T-helper 9 cell (primary cell): ENCODE measurements around the gene LY6G6C.

Source experiments
- DNase-seq: peaks from one replicate; pipeline ENCODE4 v3.0.0-alpha.2; 2020

The LY6G6C gene

GRCh38 chr6:31702819-31703716 lies 18.5 kb downstream of the LY6G6C start, which contains the start of gene ABHD16A:
Gene ABHD16A, minus strand, starts transcription at chr6:31703324. Its CDS starts 43 bp downstream, at chr6:31703281.
- peak; percentile 94 for DNase-seq

DNA sequence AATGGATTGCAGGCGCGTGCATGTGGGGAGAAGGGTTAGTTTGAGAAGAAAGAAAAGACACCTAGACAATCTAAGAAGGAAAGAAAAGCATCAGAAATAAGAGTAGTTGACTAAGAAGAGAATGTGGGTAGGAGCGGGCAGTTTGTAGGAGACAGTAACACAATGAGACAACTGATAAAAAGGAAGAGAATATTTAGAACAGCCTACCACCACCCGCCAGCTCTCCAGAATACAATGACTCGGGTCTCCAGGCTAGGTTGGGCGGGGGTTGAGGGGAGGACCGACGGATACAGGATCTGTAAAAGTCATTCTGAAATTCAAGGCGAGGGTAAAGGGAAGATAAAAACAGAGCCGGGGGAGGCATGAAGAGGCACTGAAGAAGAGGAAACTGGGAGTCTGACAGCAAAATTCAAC lies 19.1 kb downstream of the LY6G6C start:
- DNase-seq: no peak

- DNase-seq: no peak
These were observed 19.7 kb downstream of the LY6G6C start for GRCh38 chr6:31701666-31702404.

DNA sequence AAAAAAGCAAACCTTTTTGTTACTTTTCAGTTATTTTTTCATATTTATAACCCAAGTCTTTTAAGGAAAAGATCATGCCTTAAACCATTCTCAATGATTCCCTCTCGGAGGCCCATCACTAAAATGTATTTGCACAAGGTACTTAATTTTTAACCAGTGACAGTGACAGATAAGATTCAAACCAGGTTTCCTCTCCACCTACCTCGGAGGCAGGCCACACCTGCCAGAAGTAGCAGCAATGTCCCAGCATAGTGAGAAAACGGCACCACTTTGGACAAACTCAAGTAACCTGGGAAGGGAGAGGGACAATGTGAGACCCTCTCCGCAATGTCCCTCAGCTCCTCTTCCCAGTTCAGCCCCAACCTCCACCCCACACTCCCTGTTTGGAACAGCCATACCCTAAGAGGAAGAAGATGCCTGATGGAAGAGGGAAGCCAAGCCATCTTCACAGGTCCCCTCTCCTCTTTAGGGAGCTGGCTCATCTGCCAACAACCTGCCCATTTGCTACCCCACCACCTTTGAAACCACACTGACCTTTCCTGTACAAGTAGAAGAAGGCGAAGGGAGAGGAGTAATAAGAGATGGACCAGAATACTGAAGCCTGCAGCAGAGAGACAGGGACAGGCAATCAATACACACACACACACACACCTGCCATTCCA lies 20.7 kb downstream of the LY6G6C start:
- DNase-seq: no peak

GRCh38 chr6:31697555-31697954 lies 24.0 kb downstream of the LY6G6C start:
- DNase-seq: no peak

DNA sequence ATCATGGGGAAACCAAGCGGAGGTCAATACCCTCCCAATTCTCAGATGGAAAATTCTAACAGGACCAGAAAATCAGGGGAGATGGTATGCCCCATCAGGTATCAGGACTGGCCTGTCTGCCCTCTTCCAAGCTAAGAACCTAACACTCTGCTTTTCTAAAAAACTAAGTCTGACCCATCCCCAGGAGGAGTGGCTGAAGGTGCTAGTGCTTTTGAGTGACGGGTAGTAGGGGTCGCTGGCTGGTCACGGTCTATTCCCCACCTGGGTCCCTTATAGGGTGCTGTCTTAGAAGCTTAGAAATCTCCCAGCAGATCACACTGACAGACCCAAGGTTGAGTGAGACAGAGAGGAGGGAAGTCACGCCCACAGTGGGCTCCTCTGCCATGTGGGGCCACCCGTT lies 28.0 kb downstream of the LY6G6C start:
- no peak for DNase-seq

DNA sequence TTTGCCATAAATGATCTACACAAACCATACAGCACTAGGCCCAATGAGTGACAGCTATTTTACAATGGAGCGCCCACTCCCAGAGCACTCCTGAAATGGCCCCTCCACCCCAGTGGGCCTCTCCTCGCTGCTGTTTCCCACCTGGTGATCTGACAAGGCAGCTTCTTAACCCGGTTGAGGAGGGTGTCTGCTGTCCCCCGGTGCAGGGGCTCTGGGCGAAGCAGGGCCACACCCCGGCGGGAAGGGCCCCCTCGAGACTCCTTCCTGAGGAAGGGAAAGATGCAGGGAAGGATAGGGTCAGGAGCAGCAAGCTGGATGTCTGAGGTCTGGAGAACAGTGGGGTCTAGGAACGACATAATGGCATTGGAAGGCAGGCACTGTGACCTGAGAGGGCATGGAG lies 28.7 kb downstream of the LY6G6C start:
- no peak for DNase-seq

- DNase-seq: no peak
These were observed 29.2 kb downstream of the LY6G6C start for GRCh38 chr6:31692353-31692752.

- DNase-seq: no peak
These were observed 29.9 kb downstream of the LY6G6C start for GRCh38 chr6:31691564-31692108.

- no peak for DNase-seq
These were observed 30.5 kb downstream of the LY6G6C start for GRCh38 chr6:31691078-31691463.

- DNase-seq: no peak
These were observed 31.1 kb downstream of the LY6G6C start for GRCh38 chr6:31690231-31691077.

- no peak for DNase-seq
These were observed 32.1 kb downstream of the LY6G6C start for GRCh38 chr6:31689249-31690110.

DNA sequence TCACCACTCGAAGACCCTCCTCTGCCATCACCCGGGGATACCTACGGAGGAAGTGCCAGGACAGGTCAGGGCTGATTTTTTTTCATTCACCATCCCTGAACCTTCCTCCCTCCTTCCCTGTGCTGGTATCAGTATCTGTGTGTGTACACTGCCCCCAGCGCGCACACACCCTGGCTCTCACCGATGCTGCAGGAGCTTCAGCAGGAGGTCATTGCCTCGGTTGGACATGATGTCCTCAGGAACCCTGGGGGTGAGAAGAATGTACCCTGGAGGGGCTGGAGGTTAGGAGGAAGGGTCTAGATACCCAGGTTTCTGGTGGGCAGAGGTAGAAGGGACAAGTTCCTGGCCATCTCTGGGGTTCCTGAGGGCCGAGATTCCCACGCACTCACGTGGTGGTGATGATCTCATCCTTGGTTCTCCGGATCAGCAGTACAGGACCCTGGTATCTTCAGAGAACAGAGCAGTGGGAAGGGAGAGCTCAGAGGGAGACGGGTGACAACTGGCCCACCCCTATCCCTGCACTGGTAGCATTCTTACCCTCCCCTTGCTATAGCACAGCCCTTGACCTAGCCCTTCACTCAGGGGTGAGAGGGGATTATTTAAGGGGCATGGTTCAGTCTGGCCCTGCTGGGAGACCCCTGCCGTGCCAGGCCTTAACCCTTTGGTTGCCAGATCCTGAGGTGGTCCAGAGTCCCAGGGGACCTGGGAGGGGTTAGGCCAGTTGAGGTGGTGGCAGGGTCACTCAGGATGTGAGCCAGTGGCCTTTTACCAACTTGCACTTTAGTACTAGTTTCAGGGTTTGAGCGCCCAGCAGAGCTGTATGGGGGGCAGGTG lies 33.5 kb downstream of the LY6G6C start:
- no peak for DNase-seq

DNA sequence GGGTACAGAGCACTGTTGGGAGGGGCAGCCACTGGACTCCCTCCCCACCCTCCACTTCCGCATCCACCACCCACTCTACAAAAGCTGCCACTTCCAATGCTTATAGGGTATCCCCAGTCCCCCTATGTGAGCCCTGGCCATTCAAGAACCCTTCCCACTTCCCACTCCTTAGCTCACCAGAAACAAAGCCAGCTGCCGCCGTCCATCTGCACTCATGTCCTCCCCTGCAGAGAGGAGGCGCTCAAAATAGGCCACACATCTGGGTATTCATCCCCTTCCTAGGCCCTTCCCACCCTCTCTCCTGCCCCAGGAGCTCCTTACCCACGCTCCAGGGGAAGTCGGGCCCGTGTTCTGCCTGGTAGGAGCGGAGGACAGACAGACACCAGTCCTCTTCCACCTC lies 34.2 kb downstream of the LY6G6C start:
- DNase-seq: no peak

DNA sequence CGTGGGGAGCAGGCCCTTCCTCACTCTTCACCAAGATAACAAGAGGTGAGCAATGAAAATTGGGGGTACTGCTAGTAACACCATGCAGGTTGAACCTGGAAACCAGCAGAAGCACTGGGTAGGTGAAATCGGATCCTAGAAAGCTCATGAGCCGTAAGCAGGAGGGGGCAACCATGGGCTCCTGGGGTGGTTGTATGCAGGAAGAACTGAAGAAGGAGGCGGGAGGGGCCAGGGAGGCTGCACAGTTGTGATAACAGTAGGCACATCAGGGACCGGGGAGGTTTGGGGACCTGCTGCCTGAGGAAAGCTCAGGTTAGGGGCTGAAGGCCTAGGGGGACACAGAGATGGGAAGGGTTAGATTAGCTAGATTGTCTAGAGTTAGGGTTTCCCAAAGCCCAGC lies 35.1 kb downstream of the LY6G6C start:
- no peak for DNase-seq

DNA sequence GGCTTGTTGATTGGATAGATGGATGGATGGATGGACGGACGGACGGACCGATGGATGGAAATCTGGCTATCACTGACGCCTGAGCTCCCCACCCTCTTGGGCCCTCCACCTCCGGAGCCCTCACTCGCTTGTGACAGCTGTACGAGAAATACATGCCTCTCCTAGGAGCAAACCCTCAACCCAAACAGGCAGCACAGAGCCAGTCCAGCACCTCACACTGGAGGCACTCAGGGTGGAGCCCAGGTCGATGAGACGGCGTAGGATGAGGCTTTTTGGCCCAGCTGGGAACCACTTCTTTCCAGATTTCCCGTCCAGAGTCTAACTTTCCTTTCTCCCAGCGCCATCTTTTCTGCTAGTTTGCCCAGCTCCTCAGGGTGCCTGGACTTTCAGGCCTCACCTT lies 38.0 kb downstream of the LY6G6C start:
- no peak for DNase-seq

- DNase-seq: peak; percentile 26
These were observed 40.3 kb downstream of the LY6G6C start for GRCh38 chr6:31681135-31681671.

DNA sequence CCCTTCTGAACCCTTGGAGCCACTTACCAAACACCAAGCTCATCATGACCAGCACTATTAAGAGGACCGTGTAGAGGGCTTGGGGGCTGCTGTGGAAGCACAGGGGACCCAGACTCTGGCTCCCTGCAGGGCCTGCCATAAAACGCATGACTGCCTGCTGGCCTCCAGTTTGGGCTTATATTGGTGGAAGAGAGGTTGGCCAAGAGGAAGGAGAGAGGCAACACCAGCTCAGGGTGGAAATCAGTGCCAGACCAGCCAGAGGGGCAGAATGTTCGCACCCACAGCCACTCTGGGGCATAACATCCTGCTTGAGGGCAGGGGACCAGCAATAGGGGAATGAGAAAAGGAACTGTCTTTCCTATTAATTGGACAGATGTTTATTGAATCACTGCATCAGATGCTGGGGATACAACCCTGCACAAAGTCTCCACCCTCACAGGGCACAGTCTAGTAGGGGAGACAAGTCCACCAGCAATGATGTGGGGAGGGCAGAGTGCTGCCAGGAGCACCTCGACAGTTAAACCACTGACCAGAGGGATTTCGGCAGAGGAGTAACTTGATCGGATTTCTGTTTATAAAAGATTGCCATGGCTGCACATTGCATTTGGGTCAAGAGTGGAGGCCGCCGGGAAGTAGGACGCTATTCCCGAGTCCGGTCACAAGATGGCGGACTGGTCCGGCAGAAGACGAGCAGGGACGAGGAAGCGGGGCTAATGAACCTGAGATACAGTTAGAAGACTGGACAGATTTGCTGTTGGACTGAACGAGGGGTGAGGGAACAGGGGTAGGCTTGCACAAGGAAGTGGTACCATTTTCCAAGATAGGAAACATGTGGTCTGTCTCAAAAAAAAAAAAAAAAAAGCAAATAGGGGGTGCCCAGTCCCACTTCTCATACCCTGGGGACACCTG lies 41.1 kb downstream of the LY6G6C start, which contains the start of gene LY6G5C:
Gene LY6G5C (minus strand): TSS at position 842 of the 909 bp plus-strand sequence. CDS start 694 bp downstream, at position 148.
- peak; percentile 43 for DNase-seq

GRCh38 chr6:31677955-31678354 lies 43.6 kb downstream of the LY6G6C start:
- DNase-seq: no peak
